ENCODE results near the gene GTF2A2. TPM values are rescaled to one million over a fixed set of nuclear protein-coding genes. Genes with fewer than 3 reads are reported as not detected.

The GTF2A2 gene
- total RNA-seq, 1 experiment from 2014 or later, result 93.7 TPM

DNA sequence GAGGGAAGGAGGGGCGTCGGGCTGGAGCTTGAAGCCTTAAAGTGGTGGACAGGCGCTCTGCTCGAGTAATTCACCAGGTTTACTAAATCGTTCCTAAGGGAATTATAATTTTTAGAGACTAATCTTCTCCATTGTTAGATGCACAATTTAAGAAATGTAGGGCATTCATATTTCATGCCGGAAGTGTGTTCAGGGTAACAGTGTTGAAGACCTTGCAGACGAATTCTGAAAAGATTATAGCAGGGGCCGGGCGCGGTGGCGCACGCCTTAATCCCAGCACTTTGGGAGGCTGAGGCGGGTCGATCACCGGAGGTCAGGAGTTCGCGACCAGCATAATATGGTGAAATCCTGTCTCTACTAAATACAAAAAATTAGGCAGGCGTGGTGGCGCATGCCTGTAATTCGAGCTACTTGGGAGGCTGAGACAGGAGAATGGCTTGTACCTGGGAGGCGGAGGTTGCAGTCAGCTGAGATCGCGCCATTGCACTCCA is 365 bp upstream of the GTF2A2 start:
- peaks cover 6% of the 10 kb centered on the region for H3K4me1 Mint-ChIP-seq (ENCODE audit: low read depth, unreplicated experiment)
- no peak overlapping the region for H3K27ac Mint-ChIP-seq (ENCODE audit: unreplicated experiment)
- H3K36me3 Mint-ChIP-seq (ENCODE audit: insufficient read depth, unreplicated experiment), result peaks cover 15% of the 10 kb centered on the region
- H3K9me3 Mint-ChIP-seq (ENCODE audit: low read depth, unreplicated experiment), result peaks cover 3% of the 10 kb centered on the region
- no peak overlapping the region for H3K4me3 Mint-ChIP-seq (ENCODE audit: low read depth, unreplicated experiment)
- peak; percentile 15 for DNase-seq
- TF ChIP-seq, protein P1, sequence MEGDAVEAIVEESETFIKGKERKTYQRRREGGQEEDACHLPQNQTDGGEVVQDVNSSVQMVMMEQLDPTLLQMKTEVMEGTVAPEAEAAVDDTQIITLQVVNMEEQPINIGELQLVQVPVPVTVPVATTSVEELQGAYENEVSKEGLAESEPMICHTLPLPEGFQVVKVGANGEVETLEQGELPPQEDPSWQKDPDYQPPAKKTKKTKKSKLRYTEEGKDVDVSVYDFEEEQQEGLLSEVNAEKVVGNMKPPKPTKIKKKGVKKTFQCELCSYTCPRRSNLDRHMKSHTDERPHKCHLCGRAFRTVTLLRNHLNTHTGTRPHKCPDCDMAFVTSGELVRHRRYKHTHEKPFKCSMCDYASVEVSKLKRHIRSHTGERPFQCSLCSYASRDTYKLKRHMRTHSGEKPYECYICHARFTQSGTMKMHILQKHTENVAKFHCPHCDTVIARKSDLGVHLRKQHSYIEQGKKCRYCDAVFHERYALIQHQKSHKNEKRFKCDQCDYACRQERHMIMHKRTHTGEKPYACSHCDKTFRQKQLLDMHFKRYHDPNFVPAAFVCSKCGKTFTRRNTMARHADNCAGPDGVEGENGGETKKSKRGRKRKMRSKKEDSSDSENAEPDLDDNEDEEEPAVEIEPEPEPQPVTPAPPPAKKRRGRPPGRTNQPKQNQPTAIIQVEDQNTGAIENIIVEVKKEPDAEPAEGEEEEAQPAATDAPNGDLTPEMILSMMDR (IDR thresholded peaks at IDR 0.05; ENCODE audit: unreplicated experiment), result no peak
- intact Hi-C loops (cut with micrococcal nuclease; ENCODE audit: unreplicated experiment), result no loop called here
- no TSS peak for BruUV-seq (replicated peaks)
- H3K27me3 Mint-ChIP-seq (ENCODE audit: unreplicated experiment), result no peaks in the 10 kb centered on the region
- CTCF ChIA-PET, result interaction anchor here (0.6 to 0.9 kb wide), 5 partner anchors 63 to 270 kb away, joined by 3 to 4 read pairs (median 3); no protein-coding TSS in a partner anchor

DNA sequence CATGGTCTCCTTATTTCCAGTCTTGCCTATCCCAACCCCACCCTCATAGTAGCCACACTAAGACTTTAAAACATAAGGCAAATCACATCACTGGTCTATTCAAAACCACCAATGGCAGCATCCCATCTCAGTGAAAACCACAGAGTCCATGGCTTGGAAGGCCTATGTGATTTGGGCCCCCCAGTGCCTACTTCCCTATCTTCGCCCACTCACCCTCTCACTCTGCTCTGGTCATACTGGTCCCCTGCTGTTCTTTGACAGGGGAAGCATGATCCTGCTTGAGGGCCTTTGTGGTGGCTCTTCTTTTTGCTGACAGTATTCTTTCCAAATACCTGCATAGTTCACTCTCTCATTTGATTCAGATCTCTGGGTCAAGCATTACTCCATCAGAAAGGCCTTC is 3.3 kb downstream of the GTF2A2 start:
- H3K36me3 Mint-ChIP-seq (ENCODE audit: insufficient read depth, unreplicated experiment), result peaks cover 15% of the 10 kb centered on the region
- DNase-seq, result no peak
- intact Hi-C loops (cut with micrococcal nuclease; ENCODE audit: unreplicated experiment), result no loop called here
- no TSS peak for BruUV-seq (replicated peaks)
- H3K4me1 Mint-ChIP-seq (ENCODE audit: low read depth, unreplicated experiment), result peaks cover 8% of the 10 kb centered on the region
- H3K27ac Mint-ChIP-seq (ENCODE audit: unreplicated experiment), result no peak overlapping the region
- no peaks in the 10 kb centered on the region for H3K27me3 Mint-ChIP-seq (ENCODE audit: unreplicated experiment)
- H3K4me3 Mint-ChIP-seq (ENCODE audit: low read depth, unreplicated experiment), result no peak overlapping the region
- TF ChIP-seq, protein P1 (IDR thresholded peaks at IDR 0.05; ENCODE audit: unreplicated experiment), result no peak
- H3K9me3 Mint-ChIP-seq (ENCODE audit: low read depth, unreplicated experiment), result peaks cover 7% of the 10 kb centered on the region
- CTCF ChIA-PET, result interaction anchor here (0.6 kb wide), 1 partner anchor 350 kb away, joined by 6 read pairs; no protein-coding TSS in a partner anchor

DNA sequence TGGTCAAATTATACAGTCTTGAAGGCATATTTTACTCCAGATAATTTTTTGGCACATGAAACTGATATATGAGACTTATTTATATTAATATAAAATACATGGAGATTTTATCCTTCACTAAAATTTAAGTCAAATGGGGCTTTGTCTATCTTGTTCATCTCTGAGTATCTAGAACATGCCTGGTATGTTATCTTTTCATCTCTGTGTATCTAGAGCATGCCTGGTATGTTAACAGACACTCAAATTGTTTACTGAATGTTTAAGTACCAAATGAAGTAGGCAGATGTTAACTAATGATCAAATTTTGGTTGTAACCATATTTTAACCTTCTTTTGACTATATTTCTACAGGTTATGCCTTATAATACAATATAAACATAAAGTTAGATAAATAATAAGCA is 7.7 kb downstream of the GTF2A2 start:
- CTCF ChIA-PET, result no interaction called here
- H3K36me3 Mint-ChIP-seq (ENCODE audit: insufficient read depth, unreplicated experiment), result peaks cover 25% of the 10 kb centered on the region

DNA sequence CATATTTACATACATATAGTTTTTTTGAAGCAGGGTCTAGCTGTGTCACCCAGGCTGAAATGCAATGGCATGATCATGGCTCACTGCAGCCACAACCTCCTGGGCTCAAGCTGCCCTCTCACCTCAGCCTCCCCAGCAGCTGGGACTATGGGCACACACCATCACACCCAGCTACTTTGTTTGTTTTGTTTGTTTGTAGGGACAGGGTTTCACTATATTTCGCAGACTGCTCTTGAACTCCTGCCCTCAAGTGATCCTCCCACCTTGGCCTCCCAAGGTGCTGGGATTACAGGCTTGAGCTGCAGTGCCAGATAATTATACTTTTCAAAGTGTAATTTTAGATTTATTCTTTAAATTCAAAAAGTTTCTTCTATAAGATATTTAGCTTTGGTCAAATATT is 10.2 kb downstream of the GTF2A2 start:
- BruUV-seq (replicated peaks), result no TSS peak
- CTCF ChIA-PET, result no interaction called here
- Mint-ChIP-seq H3K9me3 (ENCODE audit: low read depth, unreplicated experiment) (no peaks in the 10 kb centered on the region), H3K27ac (ENCODE audit: unreplicated experiment) (no peak overlapping the region), H3K4me1 (ENCODE audit: low read depth, unreplicated experiment) (no peaks in the 10 kb centered on the region), H3K27me3 (ENCODE audit: unreplicated experiment) (no peaks in the 10 kb centered on the region), H3K4me3 (ENCODE audit: low read depth, unreplicated experiment) (no peak overlapping the region), H3K36me3 (ENCODE audit: insufficient read depth, unreplicated experiment) (peaks cover 32% of the 10 kb centered on the region)
- intact Hi-C loops (cut with micrococcal nuclease; ENCODE audit: unreplicated experiment), result loop anchor here (5.0 kb wide), 1 partner anchor 780 kb away; no protein-coding TSS in a partner anchor
- DNase-seq, result no peak
- TF ChIP-seq, protein P1 (IDR thresholded peaks at IDR 0.05; ENCODE audit: unreplicated experiment), result no peak

More for the DNA sequence above, 7.7 kb downstream of the GTF2A2 start:
- Mint-ChIP-seq H3K4me3 (ENCODE audit: low read depth, unreplicated experiment) (no peak overlapping the region), H3K27ac (ENCODE audit: unreplicated experiment) (no peak overlapping the region), H3K4me1 (ENCODE audit: low read depth, unreplicated experiment) (peaks cover 8% of the 10 kb centered on the region), H3K9me3 (ENCODE audit: low read depth, unreplicated experiment) (peaks cover 7% of the 10 kb centered on the region), H3K27me3 (ENCODE audit: unreplicated experiment) (no peaks in the 10 kb centered on the region)
- no peak for DNase-seq
- TF ChIP-seq, protein P1 (IDR thresholded peaks at IDR 0.05; ENCODE audit: unreplicated experiment), result no peak
- BruUV-seq (replicated peaks), result no TSS peak
- intact Hi-C loops (cut with micrococcal nuclease; ENCODE audit: unreplicated experiment), result loop anchor here (5.0 kb wide), 1 partner anchor 782 kb away; no protein-coding TSS in a partner anchor

Data from Calu3 (cell line).